HG03066 (cell line): ENCODE measurements around the gene ABHD6.
A peak's percentile ranks its signal among the peaks of the same experiment; 100 is the strongest.

Experiments
- ATAC-seq: cut with Tn5 transposase; IDR thresholded peaks from one replicate; pipeline ENCODE4 v1.9.1; 2021; ENCODE audit warnings: low read depth; ENCODE audit not compliant: unreplicated experiment

ABHD6 gene

DNA sequence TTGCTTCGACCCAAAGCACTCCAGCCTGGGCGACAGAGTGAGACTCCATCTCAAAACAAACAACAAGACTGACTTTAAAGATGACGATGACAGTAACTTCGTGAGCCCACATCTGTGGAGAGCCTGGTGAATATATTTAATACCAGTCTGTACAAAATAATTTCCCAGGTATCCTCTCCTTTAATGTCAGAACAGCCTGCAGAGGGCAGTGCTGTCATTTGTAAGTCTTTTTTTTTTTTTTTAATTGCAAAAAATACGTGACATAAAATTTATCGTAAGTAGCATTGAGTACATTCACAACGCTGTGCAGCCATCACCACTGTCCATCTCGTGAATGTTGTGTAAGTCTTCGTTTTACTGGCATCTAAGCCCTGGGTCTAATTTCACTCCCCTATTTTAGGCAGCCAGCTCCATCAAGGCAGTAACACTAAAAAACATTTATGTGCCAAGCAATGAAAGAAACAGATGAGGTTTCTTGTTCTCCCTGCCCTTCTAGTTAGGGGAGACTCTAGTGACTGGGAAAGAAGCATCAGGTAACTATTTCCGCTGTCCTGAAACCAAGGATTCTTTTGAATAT lies 70.1 kb downstream of the ABHD6 start:
- ATAC-seq, result no peak

DNA sequence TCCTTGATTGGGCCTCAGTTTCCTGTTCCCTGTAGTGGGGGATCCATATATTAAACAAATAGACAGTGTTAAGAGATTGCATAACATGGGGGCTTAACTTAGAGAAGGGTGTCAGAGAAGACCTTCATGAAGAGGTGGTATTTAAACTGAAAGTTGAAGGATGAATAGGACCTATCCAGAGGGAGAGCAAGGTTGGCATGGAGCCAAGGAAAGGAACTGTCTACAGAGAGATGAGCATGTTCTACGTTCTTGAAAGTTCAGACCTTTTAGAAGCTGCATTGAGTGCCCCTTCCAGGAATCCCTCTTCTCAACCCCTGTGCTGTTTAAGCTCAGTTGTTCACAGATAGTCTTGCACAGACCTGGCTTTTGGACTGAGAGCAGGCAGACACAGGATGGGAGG lies 71.1 kb downstream of the ABHD6 start:
- no peak for ATAC-seq

DNA sequence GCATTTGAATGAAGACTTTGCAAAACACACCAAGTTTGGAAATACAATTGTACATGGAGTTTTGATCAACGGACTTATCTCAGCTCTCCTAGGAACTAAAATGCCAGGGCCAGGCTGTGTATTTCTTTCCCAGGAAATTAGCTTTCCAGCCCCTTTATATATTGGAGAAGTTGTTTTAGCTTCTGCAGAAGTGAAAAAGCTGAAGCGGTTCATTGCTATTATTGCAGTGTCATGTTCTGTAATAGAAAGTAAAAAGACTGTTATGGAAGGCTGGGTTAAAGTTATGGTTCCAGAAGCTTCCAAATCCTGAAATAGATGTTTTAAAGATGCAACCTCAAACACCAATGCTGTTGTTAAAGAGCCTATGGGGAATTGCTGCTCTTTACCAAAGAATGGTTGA lies 80.2 kb downstream of the ABHD6 start:
- ATAC-seq, result no peak

- ATAC-seq, result no peak
These were observed 84.2 kb downstream of the ABHD6 start for GRCh38 chr3:58321791-58322190.

DNA sequence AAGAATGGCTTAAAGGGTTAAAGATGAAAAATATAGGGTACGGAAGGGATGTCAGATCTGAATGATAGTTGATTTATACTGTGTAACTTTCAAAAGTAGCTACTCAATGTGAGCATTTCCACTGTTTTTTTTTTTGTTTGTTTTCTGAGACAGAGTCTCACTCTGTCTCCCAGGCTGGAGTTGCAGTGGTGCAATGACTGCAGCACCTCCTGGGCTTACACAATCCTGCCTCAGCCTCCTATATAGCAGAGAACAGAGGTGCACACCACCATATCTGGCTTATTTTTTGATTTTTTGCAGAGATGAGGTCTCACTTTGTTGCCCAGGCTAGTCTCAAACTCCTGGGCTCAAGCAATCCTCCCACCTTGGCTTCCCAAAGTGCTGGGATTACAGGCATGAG lies 85.2 kb downstream of the ABHD6 start:
- no peak for ATAC-seq

GRCh38 chr3:58323529-58324390 lies 86.2 kb downstream of the ABHD6 start:
- no peak for ATAC-seq

DNA sequence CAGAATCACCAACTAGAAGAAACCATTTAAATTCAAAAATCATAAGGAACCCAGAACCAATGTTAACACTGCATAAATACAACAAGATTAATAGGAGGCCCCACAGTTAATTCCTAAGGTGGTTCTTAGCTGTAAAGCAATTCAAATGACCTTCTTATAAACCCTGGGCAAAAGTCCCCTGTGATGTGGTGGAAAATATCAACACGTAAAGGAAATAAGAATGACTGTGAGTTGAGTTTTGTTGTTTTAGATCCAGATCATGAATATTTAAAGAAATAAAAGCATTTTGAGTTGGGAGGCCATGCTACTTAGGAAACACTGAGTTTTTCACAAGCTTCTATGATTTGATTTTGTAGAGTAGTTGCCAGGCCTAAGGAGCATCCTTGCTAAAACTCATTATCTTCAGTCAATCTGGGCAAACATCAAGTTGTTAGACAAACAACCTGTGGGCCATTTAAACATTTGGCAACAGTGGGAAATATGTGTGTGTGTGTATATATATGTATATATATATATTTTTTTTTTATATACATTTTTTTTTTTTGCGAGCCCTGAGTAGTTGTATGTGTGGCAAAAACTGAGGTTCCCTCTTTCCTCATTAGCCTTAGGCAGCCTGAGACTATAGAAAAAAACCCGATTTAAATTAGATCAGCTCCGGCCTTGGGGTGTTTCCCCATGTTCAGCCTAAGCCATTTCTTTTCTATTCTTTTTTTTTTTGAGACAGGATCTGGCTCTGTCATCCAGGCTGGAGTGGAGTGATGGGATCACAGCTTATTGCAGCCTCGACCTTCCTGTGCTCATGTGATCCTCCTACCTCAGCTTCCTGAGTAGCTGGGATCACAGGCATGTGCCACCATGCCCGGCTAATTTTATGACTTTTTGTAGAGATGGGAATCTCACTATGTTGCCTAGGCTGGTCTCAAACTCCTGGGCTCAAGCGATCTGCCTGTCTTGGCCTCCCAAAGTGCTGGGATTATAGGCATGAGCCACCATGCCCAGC lies 87.1 kb downstream of the ABHD6 start:
- no peak for ATAC-seq

- ATAC-seq, result no peak
These were observed 88.0 kb downstream of the ABHD6 start for GRCh38 chr3:58325525-58325992.

DNA sequence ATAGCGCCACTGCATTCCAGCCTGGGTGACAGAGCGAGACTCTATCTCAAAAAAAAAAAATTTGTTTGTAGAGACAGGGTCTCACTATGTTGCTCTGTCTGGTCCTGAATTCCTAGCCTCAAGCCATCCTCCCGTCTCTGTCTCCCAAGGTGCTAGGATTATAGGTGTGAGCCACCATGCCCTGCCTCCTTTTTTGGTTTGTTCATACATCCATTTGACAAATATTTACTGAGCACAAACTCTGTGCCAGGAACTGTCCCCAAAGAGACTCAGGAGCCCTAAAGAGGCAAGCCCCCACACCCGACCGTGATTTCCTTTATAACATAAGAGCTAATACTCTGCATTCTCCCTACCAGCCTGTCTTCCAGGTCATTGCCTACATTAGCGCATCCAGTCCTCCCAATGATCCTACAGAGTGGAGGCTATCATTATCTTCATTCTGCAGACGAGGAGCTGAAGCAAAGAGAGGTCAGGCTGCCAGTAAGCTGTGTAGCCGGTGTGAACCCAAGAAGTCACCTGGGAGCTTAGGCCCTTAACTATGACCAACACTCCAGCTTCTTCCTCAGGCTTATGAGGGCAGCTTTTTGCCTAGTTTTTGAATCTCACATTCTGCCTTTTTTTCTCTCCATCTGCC lies 88.8 kb downstream of the ABHD6 start:
- ATAC-seq, result no peak

DNA sequence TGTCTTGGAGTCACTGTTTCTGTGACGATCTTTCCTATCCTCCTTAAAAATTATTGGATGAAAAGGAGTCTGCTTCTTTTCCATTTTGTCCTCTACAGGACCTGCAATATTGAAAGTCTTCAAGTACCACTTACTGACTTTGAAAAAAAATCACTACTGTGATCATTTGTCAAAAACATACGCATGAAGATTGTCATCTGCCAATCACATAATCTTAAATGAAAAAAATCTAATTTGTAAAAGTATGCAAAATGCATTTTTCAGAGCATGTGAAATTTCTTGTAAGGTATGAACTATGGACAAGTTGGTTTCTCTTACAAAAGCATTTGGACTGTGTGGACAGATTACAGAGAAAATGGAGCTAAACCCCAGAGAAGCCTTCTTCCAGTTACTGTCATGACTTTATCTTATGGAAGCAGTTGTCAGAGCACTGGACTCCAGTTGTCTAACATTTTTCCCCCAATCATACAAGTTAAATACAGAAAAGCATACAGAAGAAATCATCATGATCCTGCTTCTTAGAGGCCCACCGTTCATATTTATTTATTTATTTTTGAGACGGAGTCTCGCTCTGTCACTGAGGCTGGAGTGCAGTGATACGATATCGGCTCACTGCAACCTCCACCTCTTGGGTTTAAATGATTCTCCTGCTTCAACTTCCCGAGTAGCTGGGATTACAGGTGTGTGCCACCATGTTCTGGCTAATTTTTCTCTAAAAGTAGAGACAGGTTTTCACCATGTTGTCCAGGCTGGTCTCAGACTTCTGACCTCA lies 91.7 kb downstream of the ABHD6 start:
- no peak for ATAC-seq

GRCh38 chr3:58329922-58330413 lies 92.4 kb downstream of the ABHD6 start:
- no peak for ATAC-seq

GRCh38 chr3:58331593-58332152 lies 94.1 kb downstream of the ABHD6 start:
- ATAC-seq, result no peak

DNA sequence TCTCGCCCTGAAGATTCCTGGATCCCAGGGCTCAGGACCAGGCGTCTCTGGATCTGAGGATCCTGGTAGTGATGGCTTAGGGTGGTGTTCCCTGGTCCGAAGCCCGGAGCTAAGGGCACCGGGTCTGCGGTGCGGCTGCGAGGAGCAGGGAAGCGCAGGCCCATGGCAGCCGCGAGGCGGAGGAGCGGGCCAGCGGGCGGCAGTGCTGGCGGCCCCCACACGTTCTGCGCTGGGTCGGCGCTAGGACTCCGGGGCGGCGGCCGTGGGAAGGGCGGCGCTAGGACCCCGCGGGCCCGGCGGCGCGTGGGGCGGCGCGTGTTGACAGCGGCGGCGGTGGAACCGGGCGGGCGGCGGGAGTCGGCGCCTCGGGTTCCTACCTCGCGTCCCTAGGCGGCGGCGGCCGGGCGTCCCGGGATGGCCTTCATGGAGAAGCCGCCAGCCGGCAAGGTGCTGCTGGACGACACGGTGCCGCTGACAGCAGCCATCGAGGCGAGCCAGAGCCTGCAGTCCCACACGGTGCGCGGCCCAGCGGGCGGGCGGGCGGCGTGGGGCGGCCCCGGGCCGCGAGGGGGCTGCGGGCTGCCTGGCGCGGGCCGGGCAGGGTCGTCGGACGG lies 95.1 kb downstream of the ABHD6 start, which contains the start of gene PXK:
PXK (plus strand) TSS at position 318 of the 614 bp plus-strand sequence; CDS start at position 415, 97 bp downstream.
- peak; percentile 81 for ATAC-seq

DNA sequence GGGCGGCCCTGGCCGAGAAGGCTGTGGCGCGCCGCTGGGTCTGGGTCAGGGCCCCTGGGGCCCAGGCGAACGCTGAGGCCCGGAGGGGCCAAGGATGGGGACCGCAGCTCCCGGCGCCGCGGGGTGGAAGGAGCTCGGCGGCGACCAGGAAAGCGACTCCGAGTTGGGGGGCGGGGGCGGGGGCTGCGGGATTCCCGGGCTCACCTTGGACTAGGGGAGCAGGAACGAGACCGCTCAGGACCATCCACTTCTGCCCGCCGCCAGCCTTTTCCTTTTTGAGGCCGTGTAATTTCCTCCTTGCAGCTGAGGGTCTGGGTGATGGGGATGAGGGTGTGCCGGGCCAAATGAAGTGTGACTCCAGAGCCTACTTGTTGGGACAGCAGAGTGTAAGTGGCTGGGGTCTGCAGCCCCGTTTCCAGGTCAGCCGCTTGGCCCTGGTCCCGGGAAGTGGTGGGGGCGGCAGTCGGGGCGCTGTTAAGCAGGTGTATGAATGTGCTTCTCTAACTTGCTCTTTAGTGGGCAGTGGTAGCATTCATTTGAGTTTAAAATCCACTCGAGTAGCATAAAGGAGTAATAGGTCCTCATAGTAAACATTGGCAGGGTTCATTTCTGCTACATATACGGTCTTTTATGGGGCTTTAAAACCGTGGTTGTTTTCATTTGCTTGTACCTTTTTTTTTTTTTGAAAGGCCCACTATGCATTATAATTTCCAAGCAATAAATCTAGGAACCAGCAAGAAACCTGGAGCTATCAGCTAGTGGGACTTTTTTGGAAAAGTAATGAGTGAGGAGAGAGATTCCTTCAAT lies 95.8 kb downstream of the ABHD6 start:
- peak; percentile 60 for ATAC-seq

- no peak for ATAC-seq
These were observed 96.4 kb downstream of the ABHD6 start for GRCh38 chr3:58334013-58334321.

DNA sequence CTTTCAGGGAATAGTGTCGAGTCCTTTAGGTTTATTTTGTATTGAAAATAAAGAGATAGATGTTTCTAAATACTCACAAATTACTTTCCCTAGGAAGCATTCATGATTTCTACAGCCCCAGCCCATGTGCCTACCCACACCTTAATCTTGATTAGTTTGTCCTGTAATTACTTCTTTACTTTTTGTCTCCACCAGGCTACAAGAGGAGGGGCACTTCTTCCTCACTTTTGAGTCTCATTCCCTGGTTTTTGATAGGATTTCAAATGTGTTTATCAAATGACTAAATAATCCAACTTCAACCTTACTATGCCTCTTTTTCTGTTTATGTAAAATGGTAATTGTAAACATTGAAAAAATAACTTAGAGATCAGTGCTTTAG lies 96.9 kb downstream of the ABHD6 start:
- no peak for ATAC-seq

GRCh38 chr3:58335652-58335947 lies 98.0 kb downstream of the ABHD6 start:
- ATAC-seq, result no peak

GRCh38 chr3:58336135-58336882 lies 98.7 kb downstream of the ABHD6 start:
- ATAC-seq, result no peak
